ENCODE measurements around the gene SAMD4A. TPM values are rescaled to one million over a fixed set of nuclear protein-coding genes. Genes with fewer than 3 reads are reported as not detected.
A peak's percentile ranks its signal among the peaks of the same experiment; 100 is the strongest.

The SAMD4A gene
- total and polyA plus RNA-seq, 2 of the 4 experiments (the other 2 are of a cell fraction) = 22.9 to 38.2 TPM

DNA sequence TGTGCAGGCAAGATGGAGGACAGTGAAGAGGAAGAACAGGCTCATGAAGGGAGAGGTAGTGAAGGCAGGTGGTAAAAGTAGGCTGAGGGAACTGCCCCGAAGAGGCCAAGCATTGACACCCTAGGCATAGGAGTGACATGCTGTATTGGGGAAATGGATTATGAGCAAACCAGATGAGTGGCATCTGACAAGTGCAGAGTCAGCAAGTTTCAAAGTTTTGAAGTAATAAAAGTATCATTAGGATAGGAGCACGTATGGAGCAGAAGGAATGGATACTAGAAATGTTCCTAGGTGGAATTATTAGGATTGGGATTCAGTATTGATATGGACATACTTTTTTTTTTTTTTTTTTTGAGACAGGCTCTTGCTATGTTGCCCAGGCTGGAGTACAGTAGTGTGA, 139.8 kb downstream of the SAMD4A start:
- POLR2A ChIA-PET (ENCODE audit: unreplicated experiment) = no interaction called here
- CTCF ChIA-PET = no interaction called here

More for the DNA sequence above, 139.8 kb downstream of the SAMD4A start:
- Histone ChIP-seq H3K27me3 (ENCODE audit: control insufficient read depth, insufficient read depth, low read length) (no peaks in the 10 kb centered on the region), H4K5ac (ENCODE audit: low read depth, low read length) (no peak overlapping the region), H3K18ac (ENCODE audit: low read depth, low read length) (no peak overlapping the region), H3K9me3 (ENCODE audit: control insufficient read depth, insufficient read depth, low read length) (no peaks in the 10 kb centered on the region), H4K8ac (ENCODE audit: low read depth in 2 of 2, low read length in 2 of 2) (no peak overlapping the region), H2AK5ac (ENCODE audit: low read depth, low read length) (no peak overlapping the region), H3K56ac (ENCODE audit: extremely low read depth, insufficient read depth, low read length) (no peak overlapping the region), H3K4me3 (ENCODE audit: insufficient read depth, low read depth, low read length) (no peak overlapping the region), H3K36me3 (ENCODE audit: control insufficient read depth, insufficient read depth, low read length) (peaks cover 16% of the 10 kb centered on the region), H3K14ac (replicated peaks; ENCODE audit: low read depth, low read length) (no peak overlapping the region), H3K4ac (ENCODE audit: low read depth, low read length) (no peak overlapping the region), H2BK20ac (ENCODE audit: low read depth, low read length) (no peak overlapping the region), H3K9me1 (ENCODE audit: insufficient read depth, low read length) (peaks cover 29% of the 10 kb centered on the region), H2AK9ac (replicated peaks; ENCODE audit: low read depth, low read length, poor library complexity) (no peak overlapping the region), H2BK15ac (ENCODE audit: low read depth, low read length) (no peak overlapping the region), H2BK5ac (ENCODE audit: low read depth, low read length, poor library complexity, severe bottlenecking) (no peak overlapping the region), H3K4me1 (ENCODE audit: control insufficient read depth, insufficient read depth, low read length) (peaks cover 6% of the 10 kb centered on the region), H3K4me2 (ENCODE audit: low read depth, low read length) (no peak overlapping the region), H2BK120ac (ENCODE audit: low read depth, low read length) (no peak overlapping the region), H3K27ac (ENCODE audit: insufficient read depth, low read length) (no peak overlapping the region), H3K9ac (ENCODE audit: low read depth, low read length) (no peak overlapping the region), H4K20me1 (ENCODE audit: insufficient read depth, low read length) (peaks cover 77% of the 10 kb centered on the region), H3K23ac (ENCODE audit: low read depth, low read length) (no peak overlapping the region), H3K79me1 (ENCODE audit: low read depth in 1 of 2, low read length in 2 of 2) (peaks cover 66 to 94% of the 10 kb centered on the region in 2 experiments), H4K91ac (ENCODE audit: insufficient read depth, low read depth, low read length) (no peak overlapping the region), H2AFZ (replicated peaks; ENCODE audit: low read length, poor library complexity) (no peak overlapping the region)
- dilution Hi-C loops (cut with HindIII; ENCODE audit: low sequenced_read_pairs, unreplicated experiment) (no loop called here), in situ Hi-C loops (cut with MboI; ENCODE audit: low sequenced_read_pairs) (no loop called here), intact Hi-C loops (cut with micrococcal nuclease) (no loop called here)
- no TSS peak for BruUV-seq (replicated peaks)
- WGBS, 2 experiments (ENCODE audit: extremely low coverage in 2 of 2, insufficient read length in 1 of 2) = 100% methylated on average over 2 of the region's 2 CpGs; no CpG with 5 or more reads in 1 of the 2 experiments
- DNase-seq (no peak), ATAC-seq (ENCODE audit: low read depth) (no peak)
- TF ChIP-seq BHLHE40 (IDR thresholded peaks at IDR 0.05; ENCODE audit: low read depth, low read length) (no peak), CHD1 (IDR thresholded peaks at IDR 0.05; ENCODE audit: low read depth, low read length) (no peak), NFE2L2 (IDR thresholded peaks at IDR 0.05; ENCODE audit: low read depth, low read length) (no peak), RFX5 (IDR thresholded peaks at IDR 0.05; ENCODE audit: low read depth, low read length) (no peak), MAFK (IDR thresholded peaks at IDR 0.05; ENCODE audit: low read depth, low read length) (peak; percentile 94)
- TF ChIP-seq, protein P1, sequence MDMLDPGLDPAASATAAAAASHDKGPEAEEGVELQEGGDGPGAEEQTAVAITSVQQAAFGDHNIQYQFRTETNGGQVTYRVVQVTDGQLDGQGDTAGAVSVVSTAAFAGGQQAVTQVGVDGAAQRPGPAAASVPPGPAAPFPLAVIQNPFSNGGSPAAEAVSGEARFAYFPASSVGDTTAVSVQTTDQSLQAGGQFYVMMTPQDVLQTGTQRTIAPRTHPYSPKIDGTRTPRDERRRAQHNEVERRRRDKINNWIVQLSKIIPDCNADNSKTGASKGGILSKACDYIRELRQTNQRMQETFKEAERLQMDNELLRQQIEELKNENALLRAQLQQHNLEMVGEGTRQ (IDR thresholded peaks at IDR 0.05; ENCODE audit: low read depth, low read length) = no peak
